Islet precursor cell (in vitro differentiated cells): ENCODE results near the gene GYG2.

Experiments used
- DNase-seq: peaks from one replicate; pipeline ENCODE4 v3.0.0-alpha.2; 2018

Gene GYG2

DNA sequence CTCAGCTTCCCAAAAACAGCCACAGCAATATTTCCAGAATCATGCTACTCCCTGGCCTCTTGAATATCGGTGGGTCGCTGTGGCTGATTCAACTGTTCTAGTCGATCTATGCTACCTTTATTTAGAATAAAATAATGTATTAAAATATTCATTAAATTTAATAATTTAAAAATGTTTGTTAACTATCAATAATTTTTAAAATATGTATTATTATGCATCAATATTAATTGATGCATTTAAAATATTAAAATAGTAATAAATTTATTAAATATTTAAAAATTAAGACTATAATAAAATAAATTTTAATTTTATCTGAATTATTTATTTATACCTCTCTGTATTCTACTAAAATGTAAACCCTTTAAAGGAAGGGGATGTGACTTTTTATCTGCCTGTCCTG lies 81.4 kb downstream of the GYG2 start:
- no peak for DNase-seq

GRCh38 chrX:2913118-2913517 lies 84.4 kb downstream of the GYG2 start:
- DNase-seq: no peak

DNA sequence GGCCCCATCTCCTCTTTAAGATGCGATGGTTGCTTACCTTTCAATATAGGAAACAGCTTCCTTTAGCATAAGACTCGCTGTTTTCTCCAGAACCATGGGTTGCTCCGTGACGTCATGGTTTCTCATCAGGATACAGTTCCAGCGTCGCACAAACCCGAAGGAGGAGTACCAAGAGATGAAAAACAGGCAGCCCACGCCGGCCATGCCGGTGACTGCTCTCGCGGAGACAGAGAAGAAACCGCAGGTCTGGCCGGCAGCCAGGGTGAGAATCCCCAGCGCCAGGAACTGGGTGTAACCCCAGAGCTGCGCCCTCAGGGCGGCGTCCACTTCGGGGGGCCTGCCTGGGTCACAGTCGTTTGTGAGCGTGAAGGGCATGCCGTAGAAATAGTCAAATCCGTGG lies 89.0 kb downstream of the GYG2 start:
- no peak for DNase-seq

DNA sequence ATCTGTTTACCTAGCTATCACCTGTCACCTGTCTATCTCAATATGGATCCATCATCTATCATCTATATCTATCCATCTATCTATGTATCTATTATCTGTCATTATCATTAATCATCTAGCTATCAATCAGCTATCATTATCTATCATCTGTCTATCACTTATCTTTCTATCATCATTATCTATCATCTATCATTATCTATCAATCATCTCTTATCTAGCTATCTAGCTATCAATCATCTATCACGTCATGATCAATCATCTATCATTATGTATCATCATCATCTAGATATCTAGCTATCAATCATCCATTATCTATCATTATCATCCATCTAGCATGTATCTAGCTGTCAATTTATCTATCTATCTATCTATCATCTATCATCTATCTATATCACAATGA lies 92.5 kb downstream of the GYG2 start:
- DNase-seq: no peak

DNA sequence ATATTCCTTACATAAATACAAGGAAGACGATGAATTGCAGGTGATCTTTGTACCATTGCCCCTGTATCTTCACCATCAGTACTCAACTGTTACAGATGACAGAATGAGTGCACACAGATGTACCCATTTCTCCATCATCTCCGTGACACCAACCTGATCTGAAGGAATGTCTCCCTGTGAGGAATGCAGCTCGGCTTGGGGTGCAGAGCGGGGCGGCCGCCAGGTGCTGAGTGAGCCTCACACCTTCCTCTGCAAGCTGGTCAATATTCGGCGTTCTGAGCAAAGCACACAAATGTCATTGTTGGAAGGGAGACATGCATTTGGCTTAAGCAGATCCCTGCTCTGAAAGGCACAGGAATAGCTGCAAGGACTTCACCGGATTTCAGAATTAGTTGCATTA lies 93.0 kb downstream of the GYG2 start:
- DNase-seq: no peak

GRCh38 chrX:2924151-2924550 lies 95.4 kb downstream of the GYG2 start:
- DNase-seq: no peak

DNA sequence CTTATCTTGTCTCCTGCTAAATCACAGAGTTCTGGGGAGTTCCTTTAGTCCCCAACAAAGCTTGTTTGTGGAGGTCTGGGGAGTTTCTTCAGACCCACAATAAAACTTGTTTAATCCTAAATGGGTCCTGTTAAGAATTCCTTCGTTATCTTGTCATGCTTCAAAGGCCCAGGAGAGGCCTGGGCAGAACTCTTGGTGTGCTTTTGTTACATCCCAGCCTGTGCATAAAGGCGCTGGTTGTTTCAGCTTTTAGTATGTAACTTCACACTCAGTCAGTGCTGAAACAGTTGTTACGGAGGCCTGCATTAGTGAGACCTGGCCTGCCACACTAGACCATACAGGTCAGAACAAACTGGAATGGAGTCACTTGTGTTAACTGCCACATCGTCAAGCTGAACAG lies 97.5 kb downstream of the GYG2 start:
- DNase-seq: peak; percentile 66

GRCh38 chrX:2926664-2927275 lies 98.0 kb downstream of the GYG2 start:
- no peak for DNase-seq

DNA sequence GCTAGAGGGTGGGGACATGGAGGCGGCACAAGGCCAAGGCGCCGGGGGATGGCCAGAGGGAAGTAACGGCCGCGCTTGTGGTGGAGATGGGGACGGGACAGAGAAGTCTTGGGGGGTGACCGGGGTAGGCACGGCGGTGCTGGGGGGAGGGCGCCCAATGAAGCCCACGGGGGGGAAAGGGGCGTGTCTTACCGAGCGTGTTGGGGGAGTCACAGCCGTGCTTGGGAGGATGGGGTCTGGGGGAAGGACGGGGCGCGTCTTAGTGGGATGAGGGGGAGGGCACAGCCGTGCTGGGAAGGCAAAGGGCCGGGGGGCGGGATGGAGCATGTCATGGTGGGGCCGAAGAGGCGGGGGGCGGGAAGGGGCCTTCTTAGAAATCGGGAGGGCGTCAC lies 99.5 kb downstream of the GYG2 start:
- no peak for DNase-seq

- DNase-seq: peak; percentile 98
These were observed 100.1 kb downstream of the GYG2 start, which contains the start of gene ARSD for GRCh38 chrX:2928583-2929434. Gene ARSD (minus strand): TSS chrX:2929339. CDS start chrX:2929275, 64 bp downstream.

GRCh38 chrX:2931155-2931554 lies 102.4 kb downstream of the GYG2 start:
- no peak for DNase-seq

- no peak for DNase-seq
These were observed 102.9 kb downstream of the GYG2 start for GRCh38 chrX:2931612-2932011.
